K562 (cell line): ENCODE measurements around the gene TMC5. TPM values are rescaled to one million over a fixed set of nuclear protein-coding genes. Genes with fewer than 3 reads are reported as not detected.

Experiments used
- CEBPG ChIP-seq, 3 experiments: fragments of 200-800 bp in 1 of 3; sonication (Bioruptor generic) in 1 of 3; sonication (generic) in 1 of 3; formaldehyde crosslinking in 1 of 3; IDR thresholded peaks in 2 of 3; conservative IDR thresholded peaks in 1 of 3; 2 replicates each; pipeline versions ENCODE4 v1.6.1 to v1.8.0; 2016 to 2022; ENCODE audit warnings: missing compliant biosample characterization in 2 of 3, missing genetic modification characterization in 2 of 3, mild to moderate bottlenecking in 1 of 3, missing genetic modification reagents in 1 of 3
- ETV1 ChIP-seq: fragments of 450-650 bp; conservative IDR thresholded peaks from 2 replicates; pipeline ENCODE4 v1.6.1; 2016; ENCODE audit warnings: missing genetic modification characterization, control low read depth, low read depth, missing compliant biosample characterization
- NCOA1 ChIP-seq: fragments of 450-650 bp; IDR thresholded peaks from 2 replicates; pipeline ENCODE4 v1.6.1; 2016; ENCODE audit warnings: low read depth
- NFYB ChIP-seq: IDR thresholded peaks from 2 replicates; pipeline ENCODE4 v1.6.1; 2011; ENCODE audit warnings: mild to moderate bottlenecking, moderate library complexity; ENCODE audit not compliant: insufficient read length; ENCODE audit errors: extremely low read depth
- RAD21 ChIP-seq, 2 experiments: fragments of 250-450 bp in 1 of 2; fragments of 450-650 bp in 1 of 2; sonication (Bioruptor Pico) in 1 of 2; formaldehyde crosslinking in 1 of 2; IDR thresholded peaks in 1 of 2; conservative IDR thresholded peaks in 1 of 2; 2 replicates each; pipeline versions ENCODE4 v1.4.0 to v1.8.0; 2020 to 2022; ENCODE audit warnings: mild to moderate bottlenecking in 2 of 2, moderate library complexity in 1 of 2
- SIN3B ChIP-seq: fragments of 450-650 bp; IDR thresholded peaks from 2 replicates; pipeline ENCODE4 v1.6.1; 2017; ENCODE audit warnings: low read depth, mild to moderate bottlenecking, moderate library complexity
- USF1 ChIP-seq: sonication (generic); formaldehyde crosslinking; IDR thresholded peaks from 2 replicates; pipeline ENCODE4 v1.9.0; 2022; ENCODE audit warnings: mild to moderate bottlenecking, missing genetic modification reagents
- polyA plus RNA-seq, 8 experiments: library from polyadenylated mRNA; depleted of rRNA in 4 of 8; stranded (reverse) in 5 of 8; unstranded in 3 of 8; fragments of >200 nt; fragmentation: Nextera tagmentation in 2 of 8; fragmentation: Illumina TruSeq in 1 of 8; extraction: Ambion mirVana in 2 of 8; extraction: Trizol in 1 of 8; gene quantifications; 2 replicates each; pipeline versions ENCODE4 v1.2.1 to v1.2.3, GENCODE V29; 2011 to 2014; ENCODE audit warnings: inconsistent platforms in 1 of 8, missing spikeins in 1 of 8
- total RNA-seq, 7 experiments: library from RNA; depleted of rRNA in 6 of 7; stranded (reverse); fragments of >200 nt in 6 of 7; fragmentation: Illumina TruSeq in 2 of 7; extraction: Trizol in 2 of 7; gene quantifications; 2 replicates each; pipeline versions ENCODE4 v1.2.1 to v1.2.3, GENCODE V29; 2011 to 2021; ENCODE audit warnings: low replicate concordance in 1 of 7
- TF ChIP-seq, protein P1 (sequence below): IDR thresholded peaks from 2 replicates; pipeline ENCODE4 v1.6.1; 2011; ENCODE audit warnings: borderline replicate concordance, low read depth, mild to moderate bottlenecking, moderate library complexity, low read length; ENCODE audit not compliant: insufficient read depth, poor library complexity, severe bottlenecking

TMC5 gene
- total and polyA plus RNA-seq, 9 of the 15 experiments (the other 6 are each of a cell fraction or from before 2014, with no cell fraction given) = 0.83 to 2.6 (median 1.6) TPM

GRCh38 chr16:19458722-19459379 lies 41.2 kb downstream of the TMC5 start (continued):
- TF ChIP-seq USF1 (CRISPR knock-in tag) (peak; percentile 78), NCOA1 (no peak), CEBPG (CRISPR knock-in tag; IDR thresholded peaks at IDR 0.05) (no peak), CEBPG (tag; conservative IDR thresholded peaks at IDR 0.05 in 1 of 2, IDR thresholded peaks at IDR 0.05 in 1 of 2) (no peak), SIN3B (no peak), NFYB (peak; percentile 69), ETV1 (tag) (no peak), RAD21 (CRISPR knock-in tag; conservative IDR thresholded peaks at IDR 0.05 in 1 of 2, IDR thresholded peaks at IDR 0.05 in 1 of 2) (peak in 1 of 2 experiments; percentile 23; a peak in 2 of 4 replicates)
- TF ChIP-seq, protein P1, sequence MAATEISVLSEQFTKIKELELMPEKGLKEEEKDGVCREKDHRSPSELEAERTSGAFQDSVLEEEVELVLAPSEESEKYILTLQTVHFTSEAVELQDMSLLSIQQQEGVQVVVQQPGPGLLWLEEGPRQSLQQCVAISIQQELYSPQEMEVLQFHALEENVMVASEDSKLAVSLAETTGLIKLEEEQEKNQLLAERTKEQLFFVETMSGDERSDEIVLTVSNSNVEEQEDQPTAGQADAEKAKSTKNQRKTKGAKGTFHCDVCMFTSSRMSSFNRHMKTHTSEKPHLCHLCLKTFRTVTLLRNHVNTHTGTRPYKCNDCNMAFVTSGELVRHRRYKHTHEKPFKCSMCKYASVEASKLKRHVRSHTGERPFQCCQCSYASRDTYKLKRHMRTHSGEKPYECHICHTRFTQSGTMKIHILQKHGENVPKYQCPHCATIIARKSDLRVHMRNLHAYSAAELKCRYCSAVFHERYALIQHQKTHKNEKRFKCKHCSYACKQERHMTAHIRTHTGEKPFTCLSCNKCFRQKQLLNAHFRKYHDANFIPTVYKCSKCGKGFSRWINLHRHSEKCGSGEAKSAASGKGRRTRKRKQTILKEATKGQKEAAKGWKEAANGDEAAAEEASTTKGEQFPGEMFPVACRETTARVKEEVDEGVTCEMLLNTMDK = no peak
